ENCODE results near the gene TRAPPC3.

The TRAPPC3 gene

DNA sequence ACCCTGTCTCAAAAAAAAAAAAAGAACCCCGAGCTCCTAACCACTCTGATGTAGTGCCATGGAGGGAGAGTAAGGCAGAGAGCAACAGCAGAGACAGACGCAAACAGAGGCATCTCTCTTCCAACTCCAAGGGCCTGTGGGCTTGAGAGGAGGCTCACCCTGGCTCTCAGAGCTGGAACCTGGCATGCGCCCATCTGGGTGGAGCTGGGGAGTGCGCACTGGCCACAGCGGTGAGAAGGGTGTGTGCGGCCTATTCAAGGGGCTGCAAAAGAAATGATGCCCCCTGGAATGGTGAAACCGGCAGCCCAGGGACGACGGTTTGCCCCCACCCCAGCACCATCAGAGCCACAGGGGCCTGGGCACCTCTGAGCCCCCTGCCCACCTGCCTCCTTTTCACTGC lies 41.9 kb downstream of the TRAPPC3 start:
- in situ Hi-C loops (cut with HindIII; ENCODE audit: low sequenced_read_pairs), result no loop called here

DNA sequence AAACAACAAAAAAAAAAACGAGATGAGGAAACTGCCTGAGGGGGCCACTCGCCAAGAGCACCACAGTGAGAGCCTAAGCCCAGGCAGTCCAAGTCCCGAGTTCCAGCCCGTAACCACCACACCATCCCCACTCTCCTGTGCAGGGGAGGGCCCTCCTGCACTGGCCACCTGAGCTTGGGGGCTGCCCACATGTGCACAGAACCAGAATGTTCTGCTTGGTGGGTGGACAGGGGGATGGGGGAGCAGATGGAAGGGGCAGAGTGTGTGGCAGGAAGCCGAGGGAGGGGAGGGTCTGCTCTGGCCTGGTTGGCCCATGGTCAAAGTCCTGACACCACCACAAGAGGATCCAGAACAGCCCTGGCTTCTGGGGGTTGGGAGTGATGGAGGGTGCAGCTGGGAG lies 43.0 kb downstream of the TRAPPC3 start:
- in situ Hi-C loops (cut with HindIII; ENCODE audit: low sequenced_read_pairs), result no loop called here

DNA sequence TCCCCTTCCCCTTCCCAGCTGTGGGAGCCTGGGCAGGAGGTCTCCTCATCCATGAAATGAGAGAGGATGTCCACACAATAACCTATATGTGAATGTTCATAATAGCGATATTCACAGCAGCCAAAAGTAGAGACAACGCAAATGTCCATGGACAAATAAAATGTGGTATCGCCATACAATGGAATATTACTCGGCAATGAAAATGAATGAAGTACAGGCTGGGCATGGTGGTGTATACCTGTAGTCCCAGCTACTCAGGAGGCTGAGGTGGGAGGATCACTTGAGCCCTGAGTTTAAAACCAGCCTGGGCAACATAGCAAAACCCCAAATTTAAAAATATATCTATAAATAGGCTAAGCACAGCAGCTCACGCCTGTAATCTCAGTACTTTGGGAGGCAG lies 47.7 kb downstream of the TRAPPC3 start:
- in situ Hi-C loops (cut with HindIII; ENCODE audit: low sequenced_read_pairs), result no loop called here

DNA sequence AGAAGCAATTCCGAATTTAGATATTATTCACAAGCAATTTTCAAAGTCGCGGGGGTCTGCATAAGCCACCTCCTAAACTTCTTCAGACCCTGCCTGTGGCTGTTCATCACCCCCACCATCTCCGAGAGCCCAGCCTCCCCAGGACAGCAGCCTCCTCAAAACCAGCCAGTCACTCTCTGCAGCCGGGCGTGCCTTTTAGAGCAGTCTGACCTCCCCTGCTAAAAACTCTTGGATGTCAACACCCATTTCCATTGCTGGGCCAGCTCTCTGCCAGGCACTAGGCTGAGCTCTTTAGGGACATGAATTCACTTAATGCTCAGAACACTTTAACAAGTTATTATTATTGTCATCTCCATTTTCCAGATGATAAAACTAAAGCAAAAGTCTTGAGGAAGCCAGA lies 48.9 kb downstream of the TRAPPC3 start:
- in situ Hi-C loops (cut with HindIII; ENCODE audit: low sequenced_read_pairs), result no loop called here

DNA sequence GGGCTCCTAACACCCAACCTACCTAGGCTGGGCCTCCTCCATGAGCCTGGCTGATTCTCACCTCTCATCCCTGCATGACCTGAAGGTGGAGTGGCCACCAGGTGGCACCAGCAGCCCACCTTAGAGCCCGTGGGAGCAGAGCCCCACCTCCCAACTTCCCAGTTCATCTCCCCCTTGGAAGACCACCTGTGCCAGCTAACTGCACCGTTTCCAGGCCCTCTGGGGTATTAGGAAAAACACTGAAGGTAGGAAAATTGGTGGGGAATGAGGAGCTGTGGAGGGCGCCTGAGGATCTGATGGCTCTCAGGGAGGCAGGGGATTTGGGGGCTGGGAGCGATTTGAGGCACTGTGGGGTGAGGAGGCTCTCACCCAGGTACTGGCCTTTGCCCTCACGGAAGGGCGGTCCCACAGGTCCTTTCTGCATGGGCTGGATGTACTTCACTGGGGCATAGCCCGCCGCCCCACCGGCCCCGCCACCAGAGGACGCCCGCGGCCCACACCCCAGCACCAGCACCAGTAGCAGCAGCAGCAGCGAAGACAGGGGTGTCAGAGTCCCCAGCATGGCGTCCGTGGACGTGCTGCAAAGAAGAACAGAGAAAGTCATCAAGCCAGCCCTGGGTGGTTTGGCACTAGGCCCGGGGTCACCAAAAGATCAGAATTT lies 49.5 kb downstream of the TRAPPC3 start:
- in situ Hi-C loops (cut with HindIII; ENCODE audit: low sequenced_read_pairs), result no loop called here

DNA sequence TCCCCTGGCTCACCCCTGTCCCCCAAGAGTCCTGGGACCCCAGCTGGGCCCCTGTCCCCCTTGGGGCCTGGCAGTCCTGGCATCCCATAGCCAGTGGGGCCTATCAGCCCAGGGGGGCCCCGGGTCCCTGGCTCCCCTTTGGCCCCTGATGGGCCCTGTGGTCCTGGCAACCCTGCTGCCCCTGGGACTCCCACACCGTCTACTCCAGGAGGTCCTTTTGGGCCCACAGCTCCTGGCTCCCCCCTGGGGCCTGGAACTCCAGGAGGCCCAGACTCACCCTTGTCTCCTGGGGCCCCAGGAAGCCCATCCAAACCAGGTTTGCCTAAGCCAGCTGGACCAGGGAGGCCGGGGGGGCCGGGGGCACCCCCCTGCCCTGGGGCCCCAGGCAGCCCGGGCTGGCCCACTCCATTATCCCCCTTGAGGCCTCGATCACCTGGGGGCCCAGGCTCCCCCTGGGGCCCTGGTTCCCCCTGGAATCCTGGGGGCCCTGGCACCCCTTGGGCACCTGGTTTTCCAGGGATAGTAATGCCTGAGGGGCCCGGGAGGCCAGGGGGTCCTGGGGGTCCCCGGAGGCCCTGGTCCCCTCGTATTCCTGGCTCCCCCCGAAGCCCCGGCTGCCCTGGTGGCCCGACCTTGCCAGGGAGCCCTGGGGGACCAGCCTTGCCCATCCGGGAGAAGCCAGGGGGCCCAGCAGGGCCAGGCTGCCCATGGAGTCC lies 50.5 kb downstream of the TRAPPC3 start:
- in situ Hi-C loops (cut with HindIII; ENCODE audit: low sequenced_read_pairs), result no loop called here

DNA sequence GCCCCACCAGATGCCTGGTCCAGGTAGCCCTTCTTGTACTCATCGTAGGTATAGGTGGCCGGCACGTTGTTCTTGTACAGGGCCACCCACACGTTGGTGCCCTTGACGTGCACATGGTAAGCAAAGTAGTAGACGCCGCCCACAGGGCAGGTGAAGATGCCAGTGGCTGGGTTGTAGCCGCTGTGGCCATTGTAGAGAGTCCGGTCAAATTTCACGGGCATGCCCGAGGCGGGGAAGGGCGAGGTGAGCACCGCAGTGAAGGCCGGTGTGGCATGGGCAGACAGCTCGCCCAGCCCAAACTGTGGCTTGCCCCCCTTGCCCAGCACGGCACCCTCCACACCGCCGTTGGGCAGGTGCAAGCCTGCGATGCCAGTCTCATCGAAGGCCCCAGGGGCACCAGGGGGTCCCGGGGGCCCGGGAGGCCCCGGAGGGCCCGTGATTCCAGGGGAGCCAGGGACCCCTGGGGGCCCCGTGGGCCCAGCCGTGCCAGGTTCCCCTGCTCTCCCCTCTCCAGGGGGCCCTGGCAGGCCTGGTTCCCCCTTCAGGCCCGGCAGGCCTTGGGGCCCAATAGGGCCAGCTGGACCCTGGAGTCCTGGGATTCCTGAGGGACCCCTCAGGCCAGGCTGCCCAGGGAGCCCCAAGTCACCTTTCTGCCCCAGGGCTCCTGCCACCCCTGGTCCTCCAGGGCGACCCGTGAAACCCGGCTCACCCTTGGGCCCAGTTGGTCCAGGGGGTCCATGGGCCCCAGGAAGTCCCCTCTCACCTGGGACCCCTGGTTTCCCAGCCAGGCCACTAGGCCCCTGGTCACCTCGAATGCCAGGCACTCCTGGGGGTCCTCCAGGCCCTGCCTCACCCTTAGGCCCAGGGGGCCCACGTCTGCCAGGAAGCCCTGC lies 51.3 kb downstream of the TRAPPC3 start:
- in situ Hi-C loops (cut with HindIII; ENCODE audit: low sequenced_read_pairs), result no loop called here

DNA sequence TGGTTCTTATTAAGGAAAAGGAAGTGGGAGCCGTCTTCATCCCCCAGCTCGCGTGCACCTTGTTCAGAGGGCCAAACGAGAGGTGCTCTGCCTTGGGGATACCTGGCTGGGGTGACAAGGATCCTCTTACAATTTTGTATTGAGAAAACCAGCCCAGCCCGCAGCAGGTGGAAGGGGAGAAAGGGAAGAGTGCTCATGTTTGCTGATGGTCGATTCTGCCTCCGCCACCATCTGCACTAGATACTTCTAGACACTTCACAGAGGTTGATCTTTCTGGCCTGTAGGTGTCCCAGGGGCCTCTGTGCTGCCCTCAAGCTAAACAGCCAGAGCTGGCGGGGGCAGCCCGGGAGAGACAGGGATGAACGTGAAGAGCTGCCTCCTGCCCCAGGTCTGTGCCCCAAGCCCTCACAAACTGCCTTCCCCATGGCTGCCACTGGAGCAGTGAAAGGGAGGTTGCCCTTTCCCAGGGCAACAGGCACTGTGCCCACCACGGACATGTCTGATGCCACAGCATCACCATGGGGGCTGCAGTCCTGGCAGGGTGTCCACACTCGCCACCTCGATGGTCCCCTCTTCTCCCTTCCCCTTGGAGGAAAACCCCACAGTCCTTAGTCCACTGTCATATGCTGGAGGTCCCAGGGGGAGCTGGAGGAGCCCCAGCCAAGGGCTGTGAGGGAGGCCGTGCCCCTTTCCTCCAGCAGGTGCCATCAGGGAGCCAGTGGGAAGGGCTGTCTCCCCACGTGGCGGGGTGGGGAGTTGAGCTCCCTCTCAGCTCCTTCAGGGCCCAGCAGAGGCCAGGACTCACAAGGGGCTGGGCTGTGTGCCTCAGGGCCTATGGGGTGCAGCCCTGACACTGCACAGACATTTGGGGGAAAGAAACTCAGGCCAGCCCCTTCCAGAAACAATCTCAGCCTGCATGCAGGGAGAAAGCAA lies 52.5 kb downstream of the TRAPPC3 start:
- in situ Hi-C loops (cut with HindIII; ENCODE audit: low sequenced_read_pairs), result no loop called here

DNA sequence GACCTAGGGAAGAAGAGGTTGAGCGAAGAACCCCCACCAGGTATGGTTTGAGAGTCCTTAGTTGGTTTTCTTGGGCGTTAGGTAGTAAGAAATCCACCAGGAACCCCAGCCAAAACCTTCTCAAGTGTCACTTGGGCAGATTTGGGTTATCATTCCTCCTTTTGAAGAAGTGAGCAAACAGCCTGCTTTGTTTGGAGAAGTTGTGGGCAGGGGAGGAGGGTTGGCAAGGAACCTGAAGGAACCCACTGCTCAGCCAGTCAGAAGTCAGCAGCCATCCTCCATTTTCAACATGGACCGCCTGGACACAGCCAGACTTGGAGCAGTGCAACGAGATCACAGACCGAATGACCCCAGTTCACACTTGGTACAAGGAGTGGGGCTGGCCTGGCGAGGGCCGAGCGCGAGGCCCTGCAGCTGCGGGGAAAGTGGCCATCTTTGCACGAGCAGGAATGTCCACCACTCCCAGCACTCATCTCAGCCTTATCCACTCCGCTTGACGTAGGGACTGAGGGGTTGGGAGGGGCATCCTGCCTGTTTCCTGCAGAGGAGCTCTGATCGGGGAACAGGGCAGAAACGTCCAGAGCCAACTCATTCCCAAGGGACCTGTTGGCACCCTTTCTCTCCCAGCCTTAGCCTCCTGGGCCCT lies 53.4 kb downstream of the TRAPPC3 start:
- in situ Hi-C loops (cut with HindIII; ENCODE audit: low sequenced_read_pairs), result no loop called here

DNA sequence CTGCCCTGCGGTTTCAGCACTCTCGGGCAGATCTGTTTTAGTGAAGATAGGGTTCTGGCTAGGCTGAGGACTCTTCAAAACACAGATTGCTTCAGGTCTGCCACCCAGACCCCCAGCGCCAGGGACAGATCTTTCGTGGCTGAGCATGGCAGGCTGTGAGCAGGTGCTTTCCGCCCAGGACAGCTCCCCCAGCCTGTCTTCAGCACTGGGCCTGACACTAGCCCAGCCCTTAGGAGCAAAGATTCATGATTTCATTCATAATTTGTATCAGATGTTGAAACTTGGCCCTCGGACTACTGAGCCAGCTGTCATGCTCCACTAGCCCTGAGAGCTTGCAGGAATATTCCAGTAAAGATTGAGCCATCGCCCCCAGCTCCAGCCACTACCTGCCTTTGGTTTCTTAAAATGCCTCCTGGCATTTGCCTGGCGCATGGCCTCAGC lies 54.6 kb downstream of the TRAPPC3 start:
- in situ Hi-C loops (cut with HindIII; ENCODE audit: low sequenced_read_pairs), result no loop called here

DNA sequence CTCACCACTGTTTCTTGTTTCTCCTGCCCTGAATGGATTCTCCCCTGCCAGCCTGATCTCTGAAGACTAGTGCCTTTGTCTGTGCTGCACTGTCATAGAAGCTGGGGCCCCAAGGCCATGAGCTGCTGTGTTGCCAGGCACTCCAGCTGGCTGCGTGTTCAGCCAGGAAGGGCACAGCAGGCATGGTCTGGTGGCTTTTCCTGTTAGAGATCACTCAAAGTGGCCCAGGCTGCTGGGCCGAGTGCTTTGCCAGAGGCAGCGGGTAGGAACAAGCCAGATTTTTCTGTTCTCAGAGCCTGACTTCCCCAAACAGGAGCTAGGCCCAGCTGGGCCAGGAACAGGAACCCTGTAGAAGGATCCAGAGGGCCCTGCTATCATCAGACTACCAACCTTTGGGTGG lies 55.4 kb downstream of the TRAPPC3 start:
- in situ Hi-C loops (cut with HindIII; ENCODE audit: low sequenced_read_pairs), result no loop called here

DNA sequence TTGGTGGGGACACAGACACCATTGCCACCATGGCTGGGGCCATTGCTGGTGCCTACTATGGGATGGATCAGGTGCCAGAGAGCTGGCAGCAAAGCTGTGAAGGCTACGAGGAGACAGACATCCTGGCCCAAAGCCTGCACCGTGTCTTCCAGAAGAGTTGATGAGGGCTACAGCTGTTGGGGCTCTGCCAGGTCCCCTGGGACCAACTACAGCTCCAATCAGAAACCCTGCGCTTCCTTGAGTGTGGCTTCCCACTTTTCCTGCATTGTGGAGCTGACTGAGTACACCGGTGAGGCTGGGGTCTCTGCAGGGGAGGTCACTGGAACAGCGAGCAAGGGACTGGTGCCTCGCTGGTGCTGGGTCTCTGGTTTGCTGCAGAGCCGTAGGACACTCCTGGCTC lies 56.1 kb downstream of the TRAPPC3 start:
- in situ Hi-C loops (cut with HindIII; ENCODE audit: low sequenced_read_pairs), result no loop called here

DNA sequence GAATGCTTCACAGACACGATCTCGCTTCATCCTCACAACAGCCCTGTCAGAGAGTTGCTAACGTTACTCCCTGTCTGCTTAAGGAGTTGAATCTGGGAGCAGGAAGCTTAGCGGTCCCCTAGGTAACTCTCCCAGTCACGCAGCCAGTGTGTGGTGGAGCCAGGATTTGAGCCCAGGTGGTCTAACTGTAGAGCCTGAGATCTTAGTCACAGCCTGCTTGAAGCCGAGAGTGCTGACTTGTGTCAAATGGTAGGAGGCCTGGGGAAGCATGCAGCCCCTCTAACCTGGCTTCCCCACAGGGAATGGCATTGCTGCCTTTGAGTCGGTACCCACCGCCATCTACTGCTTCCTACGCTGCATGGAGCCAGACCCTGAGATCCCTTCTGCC lies 56.5 kb downstream of the TRAPPC3 start:
- in situ Hi-C loops (cut with HindIII; ENCODE audit: low sequenced_read_pairs), result no loop called here

DNA sequence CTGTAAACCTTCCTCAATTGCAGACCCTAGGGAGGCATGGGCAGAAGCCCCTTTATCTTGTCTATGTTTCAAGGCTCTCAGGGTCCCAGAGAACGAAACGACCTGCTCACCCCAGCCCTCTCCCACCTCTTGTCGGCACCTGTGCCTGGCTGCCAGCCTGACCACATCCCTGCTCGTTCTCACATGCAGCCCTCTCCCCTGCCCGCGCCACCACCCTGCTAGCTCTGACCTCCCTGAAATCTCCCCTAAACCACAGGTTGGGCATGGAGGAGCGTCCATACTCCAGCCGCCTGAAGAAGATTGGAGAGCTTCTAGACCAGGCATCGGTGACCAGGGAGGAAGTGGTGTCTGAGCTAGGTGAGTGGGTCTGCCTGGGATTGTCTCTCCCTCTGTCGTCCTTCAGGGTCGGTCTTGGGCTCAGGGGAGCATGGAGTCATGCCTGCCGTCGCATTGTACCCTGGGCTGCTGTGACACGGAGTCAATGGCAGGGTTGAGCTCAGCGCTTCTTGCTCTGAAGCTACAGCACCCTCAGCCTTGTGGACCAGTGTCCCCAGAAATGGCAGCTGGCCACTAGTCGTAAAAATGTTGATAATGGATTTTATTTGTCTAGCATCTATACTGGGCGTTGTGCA lies 57.0 kb downstream of the TRAPPC3 start:
- in situ Hi-C loops (cut with HindIII; ENCODE audit: low sequenced_read_pairs), result no loop called here

DNA sequence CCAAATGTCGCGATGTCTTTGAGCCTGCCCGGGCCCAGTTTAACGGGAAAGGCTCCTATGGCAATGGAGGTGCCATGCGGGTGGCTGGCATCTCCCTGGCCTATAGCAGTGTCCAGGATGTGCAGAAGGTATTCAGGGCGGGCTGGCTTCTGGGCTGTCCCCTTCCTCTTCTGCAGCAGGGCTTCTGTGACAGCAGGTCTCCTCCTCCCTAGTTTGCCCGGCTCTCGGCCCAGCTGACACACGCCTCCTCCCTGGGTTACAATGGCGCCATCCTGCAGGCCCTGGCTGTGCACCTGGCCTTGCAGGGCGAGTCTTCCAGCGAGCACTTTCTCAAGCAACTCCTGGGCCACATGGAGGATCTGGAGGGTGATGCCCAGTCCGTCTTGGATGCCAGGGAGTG lies 57.6 kb downstream of the TRAPPC3 start:
- in situ Hi-C loops (cut with HindIII; ENCODE audit: low sequenced_read_pairs), result no loop called here

DNA sequence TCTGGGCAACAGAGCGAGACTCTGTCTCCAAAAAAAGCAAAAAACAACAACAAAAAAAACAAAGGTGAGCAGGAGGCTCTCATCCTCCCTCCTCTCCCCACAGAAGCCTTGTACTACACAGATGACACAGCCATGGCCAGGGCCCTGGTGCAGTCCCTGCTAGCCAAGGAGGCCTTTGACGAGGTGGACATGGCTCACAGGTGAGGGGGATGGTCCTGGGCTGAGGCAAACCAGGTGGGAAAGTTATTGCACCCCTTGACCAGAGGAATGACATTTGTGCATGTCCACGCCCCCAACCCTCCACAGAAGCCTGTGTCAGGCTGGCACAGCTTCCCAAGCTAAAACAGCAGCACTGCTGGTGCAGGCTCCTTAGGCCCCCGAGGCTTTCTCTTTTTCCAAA lies 58.1 kb downstream of the TRAPPC3 start:
- in situ Hi-C loops (cut with HindIII; ENCODE audit: low sequenced_read_pairs), result no loop called here

DNA sequence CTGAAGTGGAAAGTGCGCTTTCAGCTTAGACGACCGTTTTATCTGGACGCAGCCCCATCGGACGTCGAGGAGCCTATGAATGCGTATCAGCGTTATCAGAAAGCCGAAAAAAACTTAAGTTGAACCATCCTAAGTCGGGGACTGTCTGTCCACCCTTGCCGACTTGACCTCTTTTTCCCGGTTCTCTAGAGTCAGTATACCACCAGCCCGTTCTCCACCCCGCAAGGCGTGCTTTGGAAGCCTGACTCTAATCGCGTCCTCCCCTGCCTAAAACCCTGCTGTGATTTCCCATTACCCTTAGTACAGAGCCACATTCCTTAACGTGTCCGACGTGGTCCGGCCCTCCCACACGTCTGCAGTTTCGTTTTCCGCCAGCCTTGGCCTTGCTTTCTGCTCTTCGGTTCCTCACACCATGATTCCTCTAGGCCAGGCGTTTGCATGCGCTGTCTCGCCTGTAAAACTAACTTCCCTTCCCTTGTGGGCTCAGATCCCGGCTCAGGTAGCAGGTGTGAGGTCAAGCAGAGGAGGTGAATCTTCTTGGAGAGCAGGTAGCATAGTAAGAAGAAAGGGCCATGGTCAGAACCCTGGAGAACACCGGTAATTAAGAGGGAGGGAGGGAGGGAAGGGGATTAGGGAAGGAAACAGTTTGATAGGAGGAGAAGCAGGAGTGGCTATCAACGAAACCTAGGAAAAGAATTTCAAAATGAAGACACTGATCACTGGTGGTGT lies 59.7 kb downstream of the TRAPPC3 start:
- in situ Hi-C loops (cut with HindIII; ENCODE audit: low sequenced_read_pairs), result no loop called here

DNA sequence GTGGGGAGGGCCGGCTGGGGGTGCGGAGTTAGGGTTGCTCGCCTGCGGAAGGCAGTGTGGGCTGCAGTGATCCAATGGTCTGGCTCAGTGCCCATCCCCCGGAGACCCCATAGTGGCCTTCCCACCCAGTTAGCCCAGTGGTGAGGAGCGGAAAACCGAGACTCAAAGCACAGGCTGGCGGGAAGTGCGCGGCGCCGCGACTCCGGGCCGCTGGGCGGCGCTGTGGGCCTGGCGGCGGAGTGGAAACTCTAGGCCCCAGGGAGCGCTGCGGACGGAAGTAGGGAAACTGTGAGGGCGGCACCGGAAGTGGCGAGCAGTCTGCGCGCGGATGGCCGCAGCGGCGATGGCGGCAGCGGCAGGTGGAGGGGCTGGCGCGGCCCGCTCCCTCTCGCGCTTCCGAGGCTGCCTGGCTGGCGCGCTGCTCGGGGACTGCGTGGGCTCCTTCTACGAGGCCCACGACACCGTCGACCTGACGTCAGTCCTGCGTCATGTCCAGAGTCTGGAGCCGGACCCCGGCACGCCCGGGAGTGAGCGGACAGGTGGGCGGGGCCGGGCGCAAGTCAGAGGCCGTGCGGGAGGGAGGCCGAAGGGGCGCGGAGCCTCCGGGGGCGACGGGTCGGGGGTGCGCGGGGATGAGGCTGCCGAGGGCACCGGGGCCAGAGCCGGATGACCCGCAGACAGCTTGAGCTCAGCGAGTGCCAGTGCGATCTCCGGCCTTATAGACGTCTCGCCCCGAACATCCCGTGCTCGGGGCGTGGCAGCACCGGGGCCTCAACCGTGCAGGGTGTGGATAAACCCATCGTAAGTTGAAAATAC lies 60.5 kb downstream of the TRAPPC3 start, which contains the start of gene ADPRS:
TSS of gene ADPRS (plus strand) at position 316 of the 816 bp plus-strand sequence. CDS start at position 329, 13 bp downstream.
- in situ Hi-C loops (cut with HindIII; ENCODE audit: low sequenced_read_pairs), result no loop called here
